Stomach (tissue), 9 donors: ENCODE measurements around the gene SENP6. TPM values are rescaled to one million over a fixed set of nuclear protein-coding genes. Genes with fewer than 3 reads are reported as not detected.
"Not testable (repeated sequence)": the region's sequence is repeated elsewhere in the genome, so short reads cannot be mapped to it uniquely, and the experiment has no call there.

ENCODE experiments used
- DNase-seq, 2 donors: peaks; one replicate each; pipeline versions ENCODE4 v3.0.0 to v3.0.0-alpha.2; 2013 to 2019
- H3K27ac ChIP-seq, 5 donors: fragments of 200-600 bp in 4 of 5; sonication (generic) in 4 of 5; one replicate each; pipeline ENCODE4 v1.5.1; 2013 to 2019; ENCODE audit warnings: mild to moderate bottlenecking in 1 of 5, moderate library complexity in 1 of 5
- H3K27me3 ChIP-seq, 3 donors: fragments of 200-600 bp; sonication (generic); one replicate each; pipeline ENCODE4 v1.5.1; 2017 to 2019; ENCODE audit warnings: mixed run types in 1 of 3
- H3K36me3 ChIP-seq, 4 donors: fragments of 200-600 bp; sonication (generic); 1 replicate in 3 of 4; 2 replicates in 1 of 4; pipeline ENCODE4 v1.5.1; 2016 to 2019
- H3K4me1 ChIP-seq, 4 donors: fragments of 200-600 bp; sonication (generic); one replicate each; pipeline ENCODE4 v1.5.1; 2016 to 2019
- H3K4me3 ChIP-seq, 4 donors: fragments of 200-600 bp; sonication (generic) in 3 of 4; one replicate each; pipeline ENCODE4 v1.5.1; 2016 to 2019; ENCODE audit warnings: mild to moderate bottlenecking in 1 of 4
- H3K9me3 ChIP-seq, 4 donors: fragments of 200-600 bp; sonication (generic); one replicate each; pipeline ENCODE4 v1.5.1; 2016 to 2019
- CTCF ChIP-seq, 7 experiments: fragments of 450-650 bp in 4 of 7; fragments of 200-600 bp in 3 of 7; sonication (generic) in 3 of 7; IDR thresholded peaks; one replicate each; pipeline ENCODE4 v1.5.1; 2016 to 2019; ENCODE audit warnings: antibody characterized with exemption in 7 of 7, control low read depth in 2 of 7, mild to moderate bottlenecking in 1 of 7
- EP300 ChIP-seq: sonication (generic); formaldehyde crosslinking; IDR thresholded peaks from one replicate; pipeline ENCODE4 v1.6.1; 2017; ENCODE audit warnings: antibody characterized with exemption
- POLR2A ChIP-seq, 4 donors: fragments of 450-650 bp; IDR thresholded peaks; one replicate each; pipeline ENCODE4 v1.6.1; 2016; ENCODE audit warnings: antibody characterized with exemption in 4 of 4, control low read depth in 2 of 4, mild to moderate bottlenecking in 1 of 4, moderate library complexity in 1 of 4
- POLR2AphosphoS5 ChIP-seq, 3 donors: sonication (generic); formaldehyde crosslinking; IDR thresholded peaks; one replicate each; pipeline ENCODE4 v1.6.1; 2016; ENCODE audit warnings: antibody characterized with exemption in 3 of 3
- WGBS, 5 donors: extraction: QIAGEN DNeasy Blood & Tissue Kit in 3 of 5; methylation state at CpG; one replicate each; pipeline versions ENCODE4 v1.1.5 to v1.1.7; 2013 to 2018; 5-methylcytosine and 5-hydroxymethylcytosine counted together
- intact Hi-C: fragments of 100-400 bp; cut with DNase I; formaldehyde crosslinking; loops from one replicate; pipeline ENCODE4 v1.15.1; 2023; ENCODE audit warnings: low total_unique reads
- polyA plus RNA-seq, 3 donors: library from polyadenylated mRNA; stranded (reverse); fragments of 200-250 nt; gene quantifications; one replicate each; pipeline ENCODE4 v1.2.3, GENCODE V29; 2013
- total RNA-seq, 5 donors: library from RNA; depleted of rRNA; stranded (reverse); fragments of >200 nt; gene quantifications; one replicate each; pipeline versions ENCODE4 v1.1.0 to v1.2.3, GENCODE V29; 2014 to 2016
- donor health status: healthy with polysubstance abuse.
- donor health status: Bipolar disorder and iron deficiency.
- donor health status: healthy.

The SENP6 gene
- total and polyA plus RNA-seq, 8 donors, result 17.7 to 251 (median 103) TPM

GRCh38 chr6:75673884-75674283 is 72.2 kb downstream of the SENP6 start:
- 82 to 91% (median 89%) methylated on average over 8 of the region's 8 CpGs for WGBS, 5 donors
- no peak overlapping the region for H3K27ac ChIP-seq
- no peak for TF ChIP-seq EP300
- TF ChIP-seq POLR2AphosphoS5 (IDR thresholded peaks at IDR 0.05), result no peak
- no peak for TF ChIP-seq POLR2A (IDR thresholded peaks at IDR 0.05)
- no peak for TF ChIP-seq CTCF (IDR thresholded peaks at IDR 0.05)
- H3K36me3 ChIP-seq, result peaks cover 29 to 100% (median 89%) of the 10 kb centered on the region in 4 donors
- no peaks in the 10 kb centered on the region for H3K27me3 ChIP-seq
- H3K9me3 ChIP-seq, result no peaks in the 10 kb centered on the region
- no peak for DNase-seq
- no peaks in the 10 kb centered on the region for H3K4me1 ChIP-seq
- H3K4me3 ChIP-seq, result no peak overlapping the region
- intact Hi-C loops, result no loop called here

- Histone ChIP-seq H3K36me3 (peaks cover 42 to 100% (median 92%) of the 10 kb centered on the region in 4 donors), H3K4me3 (no peak overlapping the region), H3K27me3 (no peaks in the 10 kb centered on the region), H3K27ac (no peak overlapping the region), H3K4me1 (no peaks in the 10 kb centered on the region), H3K9me3 (no peaks in the 10 kb centered on the region)
- intact Hi-C loops, result no loop called here
- 92 to 96% (median 94%) methylated on average over 1 of the region's 1 CpG for WGBS, 5 donors
- DNase-seq, result no peak
- TF ChIP-seq POLR2A (IDR thresholded peaks at IDR 0.05) (no peak), CTCF (IDR thresholded peaks at IDR 0.05) (no peak), POLR2AphosphoS5 (IDR thresholded peaks at IDR 0.05) (no peak), EP300 (no peak)
Observed at GRCh38 chr6:75676377-75676776, 74.7 kb downstream of the SENP6 start.

- 90 to 100% (median 95%) methylated on average over 1 to 2 of the region's 2 CpGs for WGBS, 5 donors
- H3K27ac ChIP-seq, H3K4me1 ChIP-seq, intact Hi-C loops, H3K4me3 ChIP-seq, DNase-seq, H3K9me3 ChIP-seq, H3K27me3 ChIP-seq: not testable (repeated sequence)
- peaks cover 42 to 71% (median 66%) of the 10 kb centered on the region in 4 donors for H3K36me3 ChIP-seq
Observed at GRCh38 chr6:75682548-75682947, 80.9 kb downstream of the SENP6 start.

GRCh38 chr6:75683005-75683404 is 81.3 kb downstream of the SENP6 start:
- H3K27me3 ChIP-seq, H3K27ac ChIP-seq, H3K9me3 ChIP-seq, intact Hi-C loops, H3K4me1 ChIP-seq, DNase-seq, H3K4me3 ChIP-seq: not testable (repeated sequence)
- H3K36me3 ChIP-seq, result peaks cover 42 to 71% (median 66%) of the 10 kb centered on the region in 4 donors
- 94 to 100% (median 98%) methylated on average over 2 of the region's 2 CpGs for WGBS, 5 donors

GRCh38 chr6:75687535-75687934 is 85.9 kb downstream of the SENP6 start:
- H3K27ac ChIP-seq, DNase-seq, H3K4me3 ChIP-seq, H3K4me1 ChIP-seq, H3K9me3 ChIP-seq, intact Hi-C loops, H3K27me3 ChIP-seq: not testable (repeated sequence)
- 92 to 96% (median 94%) methylated on average over 5 of the region's 5 CpGs for WGBS, 5 donors
- peaks cover 20 to 67% (median 53%) of the 10 kb centered on the region in 4 donors for H3K36me3 ChIP-seq

GRCh38 chr6:75687937-75688336 is 86.3 kb downstream of the SENP6 start:
- peaks cover 20 to 67% (median 54%) of the 10 kb centered on the region in 4 donors for H3K36me3 ChIP-seq
- H3K27me3 ChIP-seq, H3K9me3 ChIP-seq, H3K4me3 ChIP-seq, intact Hi-C loops, H3K4me1 ChIP-seq, H3K27ac ChIP-seq: not testable (repeated sequence)
- peak in 1 of 2 donors; percentile 25 for DNase-seq
- 89 to 96% (median 93%) methylated on average over 3 to 8 of the region's 8 CpGs for WGBS, 5 donors

- Histone ChIP-seq H3K4me3 (no peak overlapping the region), H3K9me3 (no peaks in the 10 kb centered on the region), H3K27me3 (no peaks in the 10 kb centered on the region), H3K4me1 (no peaks in the 10 kb centered on the region), H3K36me3 (peaks cover 23 to 77% (median 63%) of the 10 kb centered on the region in 4 donors), H3K27ac (no peak overlapping the region)
- no peak for DNase-seq
- 88 to 97% (median 96%) methylated on average over 6 to 7 of the region's 7 CpGs for WGBS, 5 donors
- no peak for TF ChIP-seq CTCF (IDR thresholded peaks at IDR 0.05)
- no peak for TF ChIP-seq POLR2A (IDR thresholded peaks at IDR 0.05)
- no peak for TF ChIP-seq EP300
- no peak for TF ChIP-seq POLR2AphosphoS5 (IDR thresholded peaks at IDR 0.05)
- intact Hi-C loops, result no loop called here
Observed at GRCh38 chr6:75689576-75689975, 87.9 kb downstream of the SENP6 start.
